Activated CD4-positive, alpha-beta T cell treated with anti-CD3 and anti-CD28 coated beads for 1 hour (primary cell): ENCODE data around the gene PDLIM4.

Source experiments
- DNase-seq: peaks from one replicate; pipeline ENCODE4 v3.0.0-alpha.2; 2020

The PDLIM4 gene

GRCh38 chr5:132313961-132314432 is 56.5 kb downstream of the PDLIM4 start:
- no peak for DNase-seq

- DNase-seq = no peak
Observed at GRCh38 chr5:132315529-132316067, 58.1 kb downstream of the PDLIM4 start.

DNA sequence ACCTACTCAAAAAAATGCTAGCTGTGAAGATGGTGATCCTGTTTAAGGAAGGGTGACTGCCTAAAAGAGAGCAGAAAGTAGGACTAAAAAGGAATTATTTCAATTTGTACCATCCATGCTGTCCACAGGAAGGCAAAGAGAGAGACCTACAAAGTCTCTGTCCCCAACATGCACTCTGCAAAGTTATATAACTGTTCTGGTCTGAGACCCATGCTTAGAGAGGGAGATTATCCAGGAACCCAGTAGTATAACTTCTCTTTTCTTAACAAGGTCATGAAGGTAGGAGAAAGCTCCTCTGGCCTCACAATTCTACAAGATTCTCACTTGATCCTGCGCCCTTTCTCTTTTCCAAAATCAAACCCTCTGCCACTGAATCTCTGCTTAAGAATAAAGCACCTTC is 62.5 kb downstream of the PDLIM4 start:
- DNase-seq = no peak

GRCh38 chr5:132321109-132321721 is 63.7 kb downstream of the PDLIM4 start:
- no peak for DNase-seq

DNA sequence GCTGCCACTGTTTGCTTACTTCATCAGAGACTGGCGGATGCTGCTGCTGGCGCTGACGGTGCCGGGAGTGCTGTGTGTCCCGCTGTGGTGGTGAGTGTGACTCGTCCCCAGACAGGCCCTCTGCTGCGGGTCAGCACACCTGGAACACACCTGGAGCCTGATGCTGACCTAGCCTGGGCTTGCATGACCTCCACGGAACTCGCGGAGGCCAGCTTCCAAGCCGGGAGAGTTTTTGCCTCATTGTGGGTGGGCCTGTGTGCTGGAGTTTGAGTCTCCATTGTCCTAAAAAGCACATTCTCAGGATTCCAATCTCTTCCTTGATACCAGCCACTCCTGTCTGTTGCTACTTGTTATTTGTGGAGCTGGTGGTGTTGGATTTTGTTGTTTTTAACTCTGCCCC is 64.8 kb downstream of the PDLIM4 start:
- DNase-seq = no peak
